Activated T-cell treated with anti-CD3 and anti-CD28 coated beads, Interleukin-2, amount 50 U/mL, for 24 hours (primary cell): Measurements from ENCODE around the gene TEF.

Experiments used
- DNase-seq: peaks from one replicate; pipeline ENCODE4 v3.0.0-alpha.2; 2020
- H3K27ac Mint-ChIP-seq: 2 replicates; pipeline ENCODE4 v1.8.0; 2020; ENCODE audit warnings: mild to moderate bottlenecking, mixed read lengths
- H3K27me3 Mint-ChIP-seq: 2 replicates; pipeline ENCODE4 v1.8.0; 2020; ENCODE audit warnings: mixed read lengths
- H3K36me3 Mint-ChIP-seq: 2 replicates; pipeline ENCODE4 v1.8.0; 2020; ENCODE audit warnings: low read depth, mixed read lengths
- H3K4me1 Mint-ChIP-seq: 2 replicates; pipeline ENCODE4 v1.8.0; 2020; ENCODE audit warnings: low read depth, mixed read lengths
- H3K4me3 Mint-ChIP-seq: 2 replicates; pipeline ENCODE4 v1.8.0; 2020; ENCODE audit warnings: mild to moderate bottlenecking, moderate library complexity, mixed read lengths
- H3K9me3 Mint-ChIP-seq: 2 replicates; pipeline ENCODE4 v1.8.0; 2020; ENCODE audit warnings: mixed read lengths

Gene TEF

GRCh38 chr22:41361716-41362310 lies 19.9 kb upstream of the TEF start:
- no peak for DNase-seq
- peaks cover 8% of the 10 kb centered on the region for H3K27me3 Mint-ChIP-seq
- H3K4me3 Mint-ChIP-seq: no peak overlapping the region
- H3K27ac Mint-ChIP-seq: no peak overlapping the region
- no peaks in the 10 kb centered on the region for H3K9me3 Mint-ChIP-seq
- peaks cover 3% of the 10 kb centered on the region for H3K4me1 Mint-ChIP-seq
- H3K36me3 Mint-ChIP-seq: peaks cover 16% of the 10 kb centered on the region

GRCh38 chr22:41362615-41363014 lies 19.1 kb upstream of the TEF start:
- Mint-ChIP-seq H3K36me3 (peaks cover 12% of the 10 kb centered on the region), H3K4me1 (peaks cover 6% of the 10 kb centered on the region), H3K4me3 (no peak overlapping the region), H3K27me3 (peaks cover 9% of the 10 kb centered on the region), H3K27ac (no peak overlapping the region), H3K9me3 (no peaks in the 10 kb centered on the region)
- no peak for DNase-seq

- DNase-seq: no peak
- Mint-ChIP-seq H3K36me3 (peaks cover 4% of the 10 kb centered on the region), H3K27me3 (peaks cover 9% of the 10 kb centered on the region), H3K27ac (no peak overlapping the region), H3K4me1 (peaks cover 6% of the 10 kb centered on the region), H3K4me3 (no peak overlapping the region), H3K9me3 (no peaks in the 10 kb centered on the region)
These were observed 17.5 kb upstream of the TEF start for GRCh38 chr22:41364233-41364632.

- Mint-ChIP-seq H3K27me3 (peaks cover 9% of the 10 kb centered on the region), H3K9me3 (no peaks in the 10 kb centered on the region), H3K4me1 (peaks cover 6% of the 10 kb centered on the region), H3K27ac (no peak overlapping the region), H3K36me3 (no peaks in the 10 kb centered on the region), H3K4me3 (no peak overlapping the region)
- DNase-seq: no peak
These were observed 16.8 kb upstream of the TEF start for GRCh38 chr22:41364955-41365354.

GRCh38 chr22:41365425-41365824 lies 16.3 kb upstream of the TEF start:
- DNase-seq: no peak
- Mint-ChIP-seq H3K36me3 (no peaks in the 10 kb centered on the region), H3K9me3 (no peaks in the 10 kb centered on the region), H3K4me3 (no peak overlapping the region), H3K4me1 (peaks cover 6% of the 10 kb centered on the region), H3K27me3 (peaks cover 9% of the 10 kb centered on the region), H3K27ac (no peak overlapping the region)

GRCh38 chr22:41366323-41367029 lies 15.3 kb upstream of the TEF start:
- no peak overlapping the region for H3K4me3 Mint-ChIP-seq

GRCh38 chr22:41367039-41367679 lies 14.6 kb upstream of the TEF start:
- Mint-ChIP-seq H3K9me3 (no peaks in the 10 kb centered on the region), H3K36me3 (no peaks in the 10 kb centered on the region), H3K4me3 (no peak overlapping the region), H3K4me1 (peaks cover 6% of the 10 kb centered on the region), H3K27ac (no peak overlapping the region), H3K27me3 (peaks cover 9% of the 10 kb centered on the region)
- DNase-seq: peak; percentile 42

More at GRCh38 chr22:41366323-41367029, 15.3 kb upstream of the TEF start:
- Mint-ChIP-seq H3K9me3 (no peaks in the 10 kb centered on the region), H3K27ac (no peak overlapping the region), H3K4me1 (peaks cover 6% of the 10 kb centered on the region), H3K36me3 (no peaks in the 10 kb centered on the region), H3K27me3 (peaks cover 9% of the 10 kb centered on the region)
- no peak for DNase-seq

GRCh38 chr22:41367680-41368542 lies 13.8 kb upstream of the TEF start:
- Mint-ChIP-seq H3K9me3 (no peaks in the 10 kb centered on the region), H3K27ac (no peak overlapping the region), H3K36me3 (no peaks in the 10 kb centered on the region), H3K4me3 (no peak overlapping the region), H3K4me1 (peaks cover 6% of the 10 kb centered on the region), H3K27me3 (peaks cover 9% of the 10 kb centered on the region)
- no peak for DNase-seq

- H3K4me1 Mint-ChIP-seq: peaks cover 6% of the 10 kb centered on the region
- H3K9me3 Mint-ChIP-seq: no peaks in the 10 kb centered on the region
- peaks cover 9% of the 10 kb centered on the region for H3K27me3 Mint-ChIP-seq
- no peak overlapping the region for H3K27ac Mint-ChIP-seq
- DNase-seq: no peak
- no peak overlapping the region for H3K4me3 Mint-ChIP-seq
- no peaks in the 10 kb centered on the region for H3K36me3 Mint-ChIP-seq
These were observed 13.0 kb upstream of the TEF start for GRCh38 chr22:41368543-41369423.

GRCh38 chr22:41369424-41369745 lies 12.4 kb upstream of the TEF start:
- H3K27me3 Mint-ChIP-seq: peaks cover 9% of the 10 kb centered on the region
- no peak for DNase-seq
- no peak overlapping the region for H3K4me3 Mint-ChIP-seq
- peaks cover 6% of the 10 kb centered on the region for H3K4me1 Mint-ChIP-seq
- H3K27ac Mint-ChIP-seq: no peak overlapping the region
- no peaks in the 10 kb centered on the region for H3K36me3 Mint-ChIP-seq
- no peaks in the 10 kb centered on the region for H3K9me3 Mint-ChIP-seq

GRCh38 chr22:41369837-41370236 lies 11.9 kb upstream of the TEF start:
- Mint-ChIP-seq H3K27ac (no peak overlapping the region), H3K4me3 (no peak overlapping the region), H3K27me3 (peaks cover 9% of the 10 kb centered on the region), H3K4me1 (peaks cover 6% of the 10 kb centered on the region), H3K9me3 (no peaks in the 10 kb centered on the region), H3K36me3 (no peaks in the 10 kb centered on the region)
- no peak for DNase-seq

GRCh38 chr22:41377846-41378245 lies 3.9 kb upstream of the TEF start:
- Mint-ChIP-seq H3K27ac (no peak overlapping the region), H3K36me3 (no peaks in the 10 kb centered on the region), H3K27me3 (no peaks in the 10 kb centered on the region), H3K9me3 (no peaks in the 10 kb centered on the region), H3K4me3 (no peak overlapping the region), H3K4me1 (peaks cover 13% of the 10 kb centered on the region)
- no peak for DNase-seq

- Mint-ChIP-seq H3K9me3 (no peaks in the 10 kb centered on the region), H3K4me1 (peaks cover 20% of the 10 kb centered on the region), H3K27ac (peak overlapping the region; percentile 99), H3K27me3 (no peaks in the 10 kb centered on the region), H3K36me3 (no peaks in the 10 kb centered on the region), H3K4me3 (peak overlapping the region; percentile 83)
- no peak for DNase-seq
These were observed 781 bp upstream of the TEF start for GRCh38 chr22:41380993-41381328.

GRCh38 chr22:41382098-41382578 lies 396 bp downstream of the TEF start:
- H3K4me3 Mint-ChIP-seq: peak overlapping the region; percentile 83
- H3K27ac Mint-ChIP-seq: peak overlapping the region; percentile 91
- no peaks in the 10 kb centered on the region for H3K9me3 Mint-ChIP-seq
- H3K27me3 Mint-ChIP-seq: no peaks in the 10 kb centered on the region
- H3K4me1 Mint-ChIP-seq: peaks cover 20% of the 10 kb centered on the region
- no peaks in the 10 kb centered on the region for H3K36me3 Mint-ChIP-seq
- DNase-seq: peak; percentile 83
